ENCODE results near the gene FGFRL1. TPM values are rescaled to one million over a fixed set of nuclear protein-coding genes. Genes with fewer than 3 reads are reported as not detected.
"Not testable (repeated sequence)": the region's sequence is repeated elsewhere in the genome, so short reads cannot be mapped to it uniquely, and the experiment has no call there.

The FGFRL1 gene
- total RNA-seq, 1 donor from 2014 or later = 54.1 TPM

GRCh38 chr4:973431-974397 lies 37.7 kb upstream of the FGFRL1 start, which contains the start of gene DGKQ:
Gene DGKQ, minus strand, starts transcription at chr4:973569. Its CDS starts 87 bp downstream, at chr4:973482.
- DNase-seq (ENCODE audit: low spot score) = peak; percentile 97

- DNase-seq (ENCODE audit: low spot score) = no peak
These were observed 36.8 kb upstream of the FGFRL1 start for GRCh38 chr4:974668-975067.

GRCh38 chr4:976016-976415 lies 35.4 kb upstream of the FGFRL1 start:
- not testable (repeated sequence) for DNase-seq (ENCODE audit: low spot score)

GRCh38 chr4:978957-979701 lies 32.3 kb upstream of the FGFRL1 start:
- no peak for DNase-seq (ENCODE audit: low spot score)

- no peak for DNase-seq (ENCODE audit: low spot score)
These were observed 29.1 kb upstream of the FGFRL1 start for GRCh38 chr4:982291-982690.

- no peak for DNase-seq (ENCODE audit: low spot score)
These were observed 28.6 kb upstream of the FGFRL1 start for GRCh38 chr4:982814-983213.

- no peak for DNase-seq (ENCODE audit: low spot score)
These were observed 26.9 kb upstream of the FGFRL1 start for GRCh38 chr4:984336-985054.

GRCh38 chr4:985123-985830 lies 26.1 kb upstream of the FGFRL1 start:
- no peak for DNase-seq (ENCODE audit: low spot score)

- no peak for DNase-seq (ENCODE audit: low spot score)
These were observed 25.0 kb upstream of the FGFRL1 start for GRCh38 chr4:986428-986878.

- peak; percentile 95 for DNase-seq (ENCODE audit: low spot score)
These were observed 24.4 kb upstream of the FGFRL1 start, which contains the start of gene IDUA for GRCh38 chr4:986879-987623. Gene IDUA, plus strand, starts transcription at chr4:987044. Its CDS starts 41 bp downstream, at chr4:987085.

- DNase-seq (ENCODE audit: low spot score) = no peak
These were observed 23.6 kb upstream of the FGFRL1 start for GRCh38 chr4:987624-988513.

- DNase-seq (ENCODE audit: low spot score) = no peak
These were observed 22.4 kb upstream of the FGFRL1 start for GRCh38 chr4:988726-989721.

GRCh38 chr4:989722-990471 lies 21.5 kb upstream of the FGFRL1 start:
- DNase-seq (ENCODE audit: low spot score) = no peak

- no peak for DNase-seq (ENCODE audit: low spot score)
These were observed 20.6 kb upstream of the FGFRL1 start for GRCh38 chr4:990746-991367.

- no peak for DNase-seq (ENCODE audit: low spot score)
These were observed 19.8 kb upstream of the FGFRL1 start for GRCh38 chr4:991451-992296.

All from mesenteric fat pad (tissue), 1 donor.